CD4-positive, alpha-beta T cell treated with Interleukin-2 at 100 ng/mL for 4 hours (primary cell): ENCODE measurements around the gene AVPI1.
"Not testable (repeated sequence)": the region's sequence is repeated elsewhere in the genome, so short reads cannot be mapped to it uniquely, and the experiment has no call there.

ENCODE experiments used
- DNase-seq: peaks from one replicate; pipeline ENCODE4 v3.0.0-alpha.2; 2020; ENCODE audit warnings: low spot score

AVPI1 gene

DNA sequence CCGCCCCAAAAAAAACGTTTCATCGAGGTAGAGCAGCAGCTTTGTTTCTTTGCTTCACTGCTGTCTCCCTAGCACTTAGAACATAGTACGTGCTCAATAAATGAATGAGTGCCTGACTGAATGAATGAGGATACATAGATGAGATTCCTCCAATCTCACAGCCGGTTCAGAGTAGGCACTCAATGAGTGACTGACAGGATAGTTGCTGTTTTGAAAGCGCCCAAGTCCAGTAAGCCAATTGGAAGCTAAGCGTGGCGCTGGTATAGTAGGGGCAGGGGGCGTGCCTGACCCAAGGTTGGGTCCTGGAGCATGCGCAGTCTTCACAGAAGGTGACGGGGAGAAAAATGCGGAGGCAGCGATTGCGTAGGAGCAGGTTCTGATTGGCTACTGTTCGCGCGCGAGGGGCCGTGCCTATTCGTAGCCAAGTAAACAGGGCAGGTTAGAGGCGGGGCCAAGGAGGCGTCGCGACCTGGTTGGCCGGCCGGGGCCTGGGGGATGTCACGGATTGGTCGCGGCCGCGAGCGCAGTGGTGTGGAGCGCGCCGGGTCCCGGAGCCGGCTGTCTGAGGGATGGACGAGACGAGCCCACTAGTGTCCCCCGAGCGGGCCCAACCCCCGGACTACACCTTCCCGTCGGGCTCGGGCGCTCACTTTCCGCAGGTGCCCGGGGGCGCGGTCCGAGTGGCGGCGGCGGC is 46.7 kb downstream of the AVPI1 start, which contains the start of gene PI4K2A:
Gene PI4K2A (plus strand): TSS at position 498 of the 694 bp plus-strand sequence. CDS start 72 bp downstream, at position 570.
- peak; percentile 99 for DNase-seq

DNA sequence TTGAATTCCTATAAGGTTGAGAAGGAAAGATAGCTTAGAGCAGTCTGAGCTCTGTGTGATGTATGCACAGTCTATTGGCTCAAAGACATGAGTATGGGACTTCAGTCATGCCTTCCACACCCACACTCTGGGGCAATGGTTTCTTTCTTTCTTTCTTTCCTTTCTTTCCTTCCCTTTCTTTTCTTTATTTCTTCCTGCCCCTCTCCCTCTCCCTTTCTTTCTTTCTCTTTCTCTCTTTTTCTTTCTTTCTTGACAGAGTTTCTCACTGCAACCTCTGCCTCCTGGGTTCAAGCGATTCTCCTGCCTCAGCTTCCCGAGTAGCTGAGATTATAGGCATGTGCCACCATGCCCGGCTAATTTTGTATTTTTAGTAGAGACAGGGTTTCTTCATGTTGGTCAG is 48.0 kb downstream of the AVPI1 start:
- DNase-seq, result not testable (repeated sequence)

DNA sequence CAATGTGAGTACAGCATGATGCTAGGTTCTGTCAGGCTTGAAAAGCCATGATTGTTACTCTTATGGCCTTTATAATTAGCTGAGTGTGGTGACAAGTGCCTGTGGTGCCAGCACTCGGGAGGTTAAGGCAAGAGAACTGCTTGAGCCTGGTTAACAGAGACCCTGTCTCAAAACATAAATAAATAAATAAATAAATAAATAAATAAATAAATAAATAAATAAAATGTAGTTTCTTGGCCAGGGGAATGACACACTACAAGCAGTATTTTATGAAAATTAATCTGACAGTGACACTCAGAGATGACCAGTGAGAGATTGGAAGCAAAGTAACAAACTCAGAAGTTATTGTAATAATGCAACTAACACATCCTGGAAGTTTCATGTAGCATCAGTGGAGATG is 51.5 kb downstream of the AVPI1 start:
- DNase-seq, result no peak

- peak; percentile 27 for DNase-seq
These were observed 53.1 kb downstream of the AVPI1 start for GRCh38 chr10:97633921-97634320.

DNA sequence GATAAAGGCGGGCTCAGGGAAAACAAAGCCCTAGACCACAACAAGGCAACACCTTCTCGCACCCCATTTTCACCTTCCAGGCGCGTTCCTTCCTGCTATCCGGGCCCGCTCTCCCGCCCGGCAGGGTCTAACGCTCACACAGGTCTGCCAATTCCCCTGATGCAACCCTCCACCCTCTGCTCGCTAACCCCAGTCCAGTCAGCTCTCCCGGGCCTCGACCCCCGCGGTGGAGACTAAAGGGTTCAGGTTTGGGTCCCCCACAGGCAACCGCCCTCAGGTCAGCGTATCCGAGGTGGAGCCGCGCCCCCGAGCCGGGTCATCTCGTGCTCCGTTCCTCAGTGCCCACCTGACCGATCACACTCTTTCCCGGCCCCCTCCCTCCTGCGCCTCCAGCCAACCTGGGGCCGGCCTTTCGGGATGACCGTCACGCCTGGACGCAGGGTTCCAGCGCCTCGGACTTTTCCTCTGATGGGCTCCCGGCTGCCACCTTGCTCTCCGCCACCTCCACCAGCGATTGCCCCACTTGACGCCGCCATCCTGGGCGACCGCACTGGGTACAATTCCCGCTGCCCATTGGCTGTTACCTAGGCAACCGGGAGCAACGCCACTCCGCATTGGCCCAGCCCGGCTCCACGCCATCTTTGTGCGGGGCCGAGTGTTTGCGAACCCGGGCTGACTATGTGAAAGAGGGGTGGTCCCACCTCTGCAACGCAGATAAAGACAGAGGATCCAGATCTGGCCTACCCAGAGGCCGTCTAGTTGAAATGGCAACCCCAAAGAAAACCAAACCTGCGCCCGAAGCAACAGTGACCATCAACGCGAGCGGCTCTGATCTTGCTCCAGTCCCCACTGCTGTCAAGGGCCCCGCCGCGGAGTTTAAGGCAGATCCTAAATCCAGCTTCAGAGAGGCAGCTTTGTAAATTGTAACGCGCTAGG is 53.8 kb downstream of the AVPI1 start, which contains the start of gene MORN4:
Gene MORN4 (minus strand): TSS at position 552 of the 936 bp plus-strand sequence. CDS start 13,847 bp downstream, outside the sequence.
- DNase-seq, result peak; percentile 95

GRCh38 chr10:97631098-97631497 is 55.9 kb downstream of the AVPI1 start:
- DNase-seq, result no peak

DNA sequence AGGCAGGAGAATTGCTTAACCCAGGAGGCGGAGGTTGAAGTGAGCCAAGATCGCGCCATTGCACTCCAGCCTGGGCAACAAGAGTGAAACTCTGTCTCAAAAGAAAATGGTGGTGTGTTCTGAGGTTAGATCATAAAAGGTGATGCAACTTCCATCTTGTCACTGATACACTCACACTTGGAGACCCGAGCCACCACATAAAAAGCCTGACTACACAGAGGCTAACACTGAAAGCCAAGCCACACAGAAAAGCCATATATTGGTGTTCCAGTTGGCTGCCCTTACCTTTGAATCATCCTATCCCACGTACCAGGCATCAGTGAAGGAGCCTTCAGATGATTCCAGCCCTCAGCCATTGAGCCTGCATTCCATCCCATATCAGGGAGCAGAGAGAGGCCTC is 57.8 kb downstream of the AVPI1 start:
- DNase-seq, result no peak

GRCh38 chr10:97628228-97628627 is 58.8 kb downstream of the AVPI1 start:
- DNase-seq, result no peak

DNA sequence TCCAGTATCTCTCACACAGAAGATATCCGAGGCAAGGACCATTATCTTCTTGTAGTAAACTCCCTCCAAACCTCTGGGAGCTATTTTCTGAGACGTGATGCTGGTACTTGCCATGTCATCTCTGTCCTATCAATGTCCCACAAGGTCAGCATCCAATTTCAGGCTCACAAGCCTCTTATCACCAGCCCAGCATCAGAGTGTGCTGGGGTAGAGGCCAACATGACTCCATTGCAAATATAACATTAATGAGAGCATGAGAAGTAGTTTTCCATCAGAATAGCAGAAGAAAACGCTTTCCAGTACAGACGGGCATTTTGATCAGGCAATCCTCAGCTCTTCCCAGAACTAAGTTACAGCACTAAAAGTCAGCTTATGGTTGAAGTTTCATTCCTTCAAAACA is 59.3 kb downstream of the AVPI1 start:
- DNase-seq, result no peak
